C4-2B (cell line): ENCODE data around the gene ZBTB7A.

Source experiments
- H3K27ac ChIP-seq: fragments of 450-650 bp; 2 replicates; pipeline ENCODE4 v1.5.1; 2017
- CTCF ChIP-seq: fragments of 450-650 bp; conservative IDR thresholded peaks from 2 replicates; pipeline ENCODE4 v1.5.1; 2017; ENCODE audit warnings: mild to moderate bottlenecking
- ZFX ChIP-seq: fragments of 450-650 bp; IDR thresholded peaks from 2 replicates; pipeline ENCODE4 v1.6.1; 2017

Gene ZBTB7A

GRCh38 chr19:4108767-4109625 lies 42.3 kb upstream of the ZBTB7A start:
- no peak overlapping the region for H3K27ac ChIP-seq
- TF ChIP-seq ZFX (no peak), CTCF (no peak)

GRCh38 chr19:4103080-4103433 lies 36.4 kb upstream of the ZBTB7A start:
- H3K27ac ChIP-seq, result no peak overlapping the region
- TF ChIP-seq CTCF (no peak), ZFX (no peak)

GRCh38 chr19:4102339-4103079 lies 35.8 kb upstream of the ZBTB7A start:
- H3K27ac ChIP-seq, result no peak overlapping the region
- TF ChIP-seq CTCF (no peak), ZFX (no peak)

DNA sequence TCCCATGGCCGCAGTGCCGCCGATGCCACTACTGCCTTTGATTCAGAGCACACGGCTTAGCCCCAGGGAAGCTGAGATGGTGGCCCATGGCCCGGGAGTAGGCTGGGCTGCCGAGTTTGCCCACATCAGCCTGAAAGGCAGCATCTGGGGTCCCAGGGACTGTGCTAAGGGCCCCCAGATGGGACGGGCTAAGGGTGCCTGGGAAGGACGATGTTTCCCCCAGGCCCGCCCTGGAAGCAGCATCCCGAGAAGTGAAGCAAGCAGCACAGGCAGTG lies 34.7 kb upstream of the ZBTB7A start:
- H3K27ac ChIP-seq, result no peak overlapping the region
- no peak for TF ChIP-seq CTCF
- no peak for TF ChIP-seq ZFX

- H3K27ac ChIP-seq, result no peak overlapping the region
- TF ChIP-seq CTCF (no peak), ZFX (no peak)
Measured at GRCh38 chr19:4100647-4101495, 34.2 kb upstream of the ZBTB7A start.

DNA sequence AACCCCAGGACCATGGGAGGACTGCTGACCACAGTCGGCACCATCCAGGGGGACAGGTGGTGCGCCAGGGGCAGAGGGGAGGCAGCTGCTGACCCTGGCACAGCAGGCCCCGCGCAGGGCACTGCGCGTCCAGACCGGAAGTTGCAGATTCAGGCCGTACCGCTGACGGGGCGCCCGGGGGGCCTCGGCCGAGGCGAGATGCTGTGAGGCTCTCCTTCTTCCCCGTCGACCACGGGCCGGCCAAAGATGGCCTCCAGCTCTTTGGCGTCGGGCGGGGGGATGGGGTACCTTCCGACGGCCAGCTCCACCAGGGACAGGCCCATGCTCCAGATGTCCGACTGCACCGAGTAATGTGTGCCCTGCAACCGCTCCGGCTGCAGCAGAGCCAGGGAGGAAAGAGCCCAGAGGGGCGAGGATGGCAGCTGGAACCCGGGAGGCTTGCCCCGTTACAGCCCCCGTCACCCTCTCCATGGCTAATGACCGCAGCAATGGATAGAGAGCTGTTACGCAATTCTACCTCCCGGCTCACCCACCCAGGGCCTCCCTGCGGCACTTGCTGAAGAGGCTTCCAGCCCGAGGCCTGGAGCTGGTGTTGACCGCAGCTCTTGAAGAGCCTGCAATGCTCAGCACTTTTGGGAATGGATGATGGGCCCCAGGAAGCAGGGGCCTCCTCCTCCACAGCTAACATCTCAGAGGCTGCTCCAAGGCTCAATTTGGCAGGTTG lies 32.5 kb upstream of the ZBTB7A start:
- H3K27ac ChIP-seq, result no peak overlapping the region
- no peak for TF ChIP-seq ZFX
- TF ChIP-seq CTCF, result no peak
